GM04504 (cell line): ENCODE results near the gene CDX2.

ENCODE experiments used
- DNase-seq: peaks from one replicate; pipeline ENCODE4 v3.0.0-alpha.2; 2012; ENCODE audit warnings: low read depth

The CDX2 gene

GRCh38 chr13:27928805-27929753, 40.0 kb downstream of the CDX2 start:
- DNase-seq = no peak

DNA sequence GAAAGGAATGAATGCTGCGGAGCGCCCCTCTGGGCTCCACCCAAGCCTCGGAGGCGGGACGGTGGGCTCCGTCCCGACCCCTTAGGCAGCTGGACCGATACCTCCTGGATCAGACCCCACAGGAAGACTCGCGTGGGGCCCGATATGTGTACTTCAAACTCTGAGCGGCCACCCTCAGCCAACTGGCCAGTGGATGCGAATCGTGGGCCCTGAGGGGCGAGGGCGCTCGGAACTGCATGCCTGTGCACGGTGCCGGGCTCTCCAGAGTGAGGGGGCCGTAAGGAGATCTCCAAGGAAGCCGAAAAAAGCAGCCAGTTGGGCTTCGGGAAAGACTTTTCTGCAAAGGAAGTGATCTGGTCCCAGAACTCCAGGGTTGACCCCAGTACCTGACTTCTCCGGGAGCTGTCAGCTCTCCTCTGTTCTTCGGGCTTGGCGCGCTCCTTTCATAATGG, 40.7 kb downstream of the CDX2 start:
- DNase-seq = no peak

DNA sequence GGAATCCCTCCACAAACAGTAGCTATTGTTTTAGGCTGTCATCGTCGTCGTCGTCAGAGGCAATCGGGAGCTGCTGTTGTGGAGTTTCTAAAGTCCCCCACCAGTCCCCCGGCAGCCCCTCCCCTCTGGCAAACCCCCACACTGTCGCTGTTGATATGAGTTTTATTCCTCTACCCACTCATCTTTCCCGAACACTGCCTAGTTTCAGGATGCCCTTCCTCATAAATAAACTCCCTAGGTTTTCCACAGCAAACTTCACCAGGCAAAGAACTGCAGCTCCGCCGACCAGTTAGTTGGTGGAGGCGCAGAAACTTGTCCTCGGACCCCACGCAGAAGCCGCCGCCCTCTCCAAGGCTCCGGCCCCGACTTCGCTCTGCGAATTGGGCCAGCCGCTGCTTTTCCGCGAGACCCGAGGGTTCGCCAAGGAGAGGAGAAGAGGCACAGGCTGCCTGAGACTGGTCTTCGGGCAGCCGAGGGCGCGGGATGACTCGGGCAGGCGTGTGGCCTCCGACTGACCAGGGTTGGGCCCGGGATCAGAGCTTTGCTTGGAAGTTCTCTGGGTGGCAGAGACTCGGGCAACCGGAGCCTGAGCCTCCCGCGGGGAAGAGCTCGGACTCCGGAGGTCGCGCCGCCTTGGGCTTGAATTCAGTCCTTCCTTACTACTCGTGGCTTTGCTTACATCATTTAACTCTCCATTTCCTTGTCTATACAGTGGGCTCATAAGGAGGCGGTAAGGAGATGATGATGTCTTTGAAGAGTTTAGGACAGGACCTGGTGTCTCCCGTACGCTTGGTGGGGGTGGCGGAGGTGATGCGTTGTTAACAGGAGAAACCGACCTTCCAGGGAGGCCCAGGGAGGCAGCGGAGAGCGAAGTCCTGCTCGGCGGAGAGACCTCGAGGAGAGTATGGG, 41.4 kb downstream of the CDX2 start:
- DNase-seq = no peak

- DNase-seq = no peak
Observed at GRCh38 chr13:27926644-27927434, 42.3 kb downstream of the CDX2 start.

DNA sequence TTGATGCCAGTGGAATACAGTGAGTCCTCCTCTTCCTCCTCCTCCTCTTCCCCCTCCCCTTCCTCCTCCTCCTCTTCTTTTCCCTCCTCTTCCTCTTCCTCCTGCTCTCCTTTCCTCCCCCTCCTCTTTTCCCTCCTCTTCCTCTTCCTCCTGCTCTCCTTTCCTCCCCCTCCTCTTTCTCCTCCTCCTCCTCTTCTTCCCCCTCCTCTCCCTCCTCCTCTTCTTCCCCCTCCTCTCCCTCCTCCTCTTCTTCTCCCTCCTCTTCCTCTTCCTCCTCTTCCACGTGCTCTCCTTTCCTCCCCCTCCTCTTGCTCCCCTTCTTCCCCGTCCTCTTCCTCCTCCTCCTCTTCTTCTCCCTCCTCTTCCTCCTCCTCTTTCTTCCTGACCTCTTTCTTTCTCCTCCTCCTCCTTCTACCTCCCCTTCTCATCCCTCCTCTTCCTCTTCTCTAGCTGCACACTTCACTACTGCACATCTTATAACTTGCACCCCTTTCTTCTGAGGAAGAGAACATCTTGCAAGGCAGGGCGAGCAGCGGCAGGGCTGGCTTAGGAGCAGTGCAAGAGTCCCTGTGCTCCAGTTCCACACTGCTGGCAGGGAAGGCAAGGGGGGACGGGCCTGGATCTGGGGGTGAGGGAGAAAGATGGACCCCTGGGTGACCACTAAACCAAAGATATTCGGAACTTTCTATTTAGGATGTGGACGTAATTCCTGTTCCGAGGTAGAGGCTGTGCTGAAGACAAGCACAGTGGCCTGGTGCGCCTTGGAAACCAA, 43.7 kb downstream of the CDX2 start:
- DNase-seq = no peak

DNA sequence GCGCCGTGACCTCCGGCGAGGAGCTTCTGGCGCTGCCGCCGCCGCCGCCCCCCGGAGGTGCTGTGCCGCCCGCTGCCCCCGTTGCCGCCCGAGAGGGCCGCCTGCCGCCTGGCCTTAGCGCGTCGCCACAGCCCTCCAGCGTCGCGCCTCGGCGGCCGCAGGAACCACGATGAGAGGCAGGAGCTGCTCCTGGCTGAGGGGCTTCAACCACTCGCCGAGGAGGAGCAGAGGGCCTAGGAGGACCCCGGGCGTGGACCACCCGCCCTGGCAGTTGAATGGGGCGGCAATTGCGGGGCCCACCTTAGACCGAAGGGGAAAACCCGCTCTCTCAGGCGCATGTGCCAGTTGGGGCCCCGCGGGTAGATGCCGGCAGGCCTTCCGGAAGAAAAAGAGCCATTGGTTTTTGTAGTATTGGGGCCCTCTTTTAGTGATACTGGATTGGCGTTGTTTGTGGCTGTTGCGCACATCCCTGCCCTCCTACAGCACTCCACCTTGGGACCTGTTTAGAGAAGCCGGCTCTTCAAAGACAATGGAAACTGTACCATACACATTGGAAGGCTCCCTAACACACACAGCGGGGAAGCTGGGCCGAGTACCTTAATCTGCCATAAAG, 44.5 kb downstream of the CDX2 start:
- no peak for DNase-seq

DNA sequence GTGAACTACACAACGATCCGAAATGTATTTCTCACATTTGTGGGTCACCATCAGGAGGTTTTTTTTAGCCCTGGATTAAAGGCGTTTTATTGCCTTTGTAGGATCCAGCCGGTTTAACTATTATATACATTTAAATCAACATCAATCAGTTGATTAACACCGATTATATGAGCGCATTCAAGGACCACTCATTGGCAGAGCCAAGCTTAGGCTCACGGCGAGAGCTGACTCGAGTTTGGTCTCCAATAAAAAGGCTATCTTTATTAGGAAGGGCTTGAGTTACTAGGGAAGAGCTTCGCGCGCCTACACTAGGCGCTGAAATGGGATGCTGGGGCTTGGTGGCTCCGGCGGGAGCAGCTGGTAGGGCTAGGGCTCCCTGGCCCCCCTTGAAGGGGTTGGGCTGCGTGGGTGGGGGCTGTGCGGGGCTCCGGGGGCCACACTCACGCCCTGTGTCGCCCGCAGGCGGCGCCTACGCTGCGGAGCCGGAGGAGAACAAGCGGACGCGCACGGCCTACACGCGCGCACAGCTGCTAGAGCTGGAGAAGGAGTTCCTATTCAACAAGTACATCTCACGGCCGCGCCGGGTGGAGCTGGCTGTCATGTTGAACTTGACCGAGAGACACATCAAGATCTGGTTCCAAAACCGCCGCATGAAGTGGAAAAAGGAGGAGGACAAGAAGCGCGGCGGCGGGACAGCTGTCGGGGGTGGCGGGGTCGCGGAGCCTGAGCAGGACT, 45.2 kb downstream of the CDX2 start:
- DNase-seq = no peak

GRCh38 chr13:27922883-27923612, 46.1 kb downstream of the CDX2 start:
- DNase-seq = no peak

- no peak for DNase-seq
Observed at GRCh38 chr13:27921961-27922882, 46.9 kb downstream of the CDX2 start.

- no peak for DNase-seq
Observed at GRCh38 chr13:27921421-27921960, 47.6 kb downstream of the CDX2 start.

GRCh38 chr13:27920677-27921420, 48.3 kb downstream of the CDX2 start:
- no peak for DNase-seq

GRCh38 chr13:27919934-27920676, 49.0 kb downstream of the CDX2 start, which contains the start of gene PDX1:
TSS of gene PDX1 (plus strand) at chr13:27920000. CDS start at chr13:27920139, 139 bp downstream.
- no peak for DNase-seq

GRCh38 chr13:27919659-27919933, 49.5 kb downstream of the CDX2 start:
- DNase-seq = no peak

DNA sequence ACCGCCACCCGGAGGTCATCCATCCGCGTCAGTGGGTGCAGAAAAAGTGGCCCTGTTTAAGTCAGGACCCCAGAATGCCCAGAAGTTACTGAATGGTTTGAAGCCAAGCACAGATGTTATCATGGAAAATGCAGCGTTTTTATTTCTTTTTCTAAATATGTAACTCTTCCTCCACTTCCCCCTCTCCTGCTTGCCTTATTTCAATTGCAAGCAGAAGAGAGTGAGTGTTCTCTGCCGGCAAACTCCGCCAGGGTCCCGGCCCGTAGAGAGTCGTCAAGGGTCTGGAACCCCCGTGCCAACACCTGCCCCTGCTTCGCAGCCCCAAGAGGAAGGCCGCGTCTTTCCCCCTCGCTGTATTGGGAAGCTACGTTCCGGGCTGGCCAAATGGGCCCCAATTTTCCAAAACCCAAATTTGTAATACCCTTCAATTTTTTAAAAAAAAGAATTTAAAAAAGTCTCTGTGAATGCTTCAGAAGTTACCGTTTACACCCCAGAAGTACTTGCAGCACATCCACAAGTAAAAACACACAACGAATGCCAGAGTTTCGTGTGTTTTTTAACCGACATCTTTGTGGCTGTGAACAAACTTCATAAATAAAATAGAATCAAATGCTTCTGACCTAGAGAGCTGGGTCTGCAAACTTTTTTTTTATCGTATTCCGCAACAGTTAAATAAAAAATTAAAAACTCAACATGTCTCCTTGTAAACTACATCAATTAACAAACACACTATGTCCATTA, 50.0 kb downstream of the CDX2 start:
- no peak for DNase-seq

- DNase-seq = no peak
Observed at GRCh38 chr13:27918041-27918917, 50.8 kb downstream of the CDX2 start.
